22Rv1 (cell line): Measurements from ENCODE around the gene FCMR.

Experiments used
- H3K27ac ChIP-seq: fragments of 450-650 bp; 2 replicates; pipeline ENCODE4 v1.5.1; 2017
- CTCF ChIP-seq: fragments of 450-650 bp; IDR thresholded peaks from 2 replicates; pipeline ENCODE4 v1.5.1; 2017; ENCODE audit warnings: mild to moderate bottlenecking
- ZFX ChIP-seq: fragments of 450-650 bp; IDR thresholded peaks from 2 replicates; pipeline ENCODE4 v1.6.1; 2017; ENCODE audit warnings: antibody characterized with exemption, borderline replicate concordance

Gene FCMR

GRCh38 chr1:206939131-206939530, 17.4 kb upstream of the FCMR start:
- H3K27ac ChIP-seq, result no peak overlapping the region
- TF ChIP-seq ZFX (no peak), CTCF (no peak)

- TF ChIP-seq ZFX (no peak), CTCF (no peak)
- H3K27ac ChIP-seq, result no peak overlapping the region
Measured at GRCh38 chr1:206937425-206937824, 15.7 kb upstream of the FCMR start.

GRCh38 chr1:206935491-206936067, 13.8 kb upstream of the FCMR start:
- no peak overlapping the region for H3K27ac ChIP-seq
- TF ChIP-seq ZFX (no peak), CTCF (peak; percentile 70)

- no peak overlapping the region for H3K27ac ChIP-seq
- TF ChIP-seq CTCF (peak; percentile 92), ZFX (no peak)
Measured at GRCh38 chr1:206933333-206933945, 11.7 kb upstream of the FCMR start.

- TF ChIP-seq CTCF (no peak), ZFX (no peak)
Measured at GRCh38 chr1:206932177-206932576, 10.4 kb upstream of the FCMR start.

GRCh38 chr1:206931709-206932108, 10.0 kb upstream of the FCMR start:
- TF ChIP-seq ZFX, result no peak
- TF ChIP-seq CTCF, result no peak
- no peak overlapping the region for H3K27ac ChIP-seq

More at GRCh38 chr1:206932177-206932576, 10.4 kb upstream of the FCMR start:
- no peak overlapping the region for H3K27ac ChIP-seq

GRCh38 chr1:206930210-206930798, 8.6 kb upstream of the FCMR start:
- H3K27ac ChIP-seq, result no peak overlapping the region
- TF ChIP-seq CTCF, result no peak
- no peak for TF ChIP-seq ZFX
